Activated T-cell treated with anti-CD3 and anti-CD28 coated beads for 4 hours (primary cell): ENCODE results near the gene HTR1A.

Source experiments
- DNase-seq: peaks from one replicate; pipeline ENCODE4 v3.0.0-alpha.2; 2020

HTR1A gene

DNA sequence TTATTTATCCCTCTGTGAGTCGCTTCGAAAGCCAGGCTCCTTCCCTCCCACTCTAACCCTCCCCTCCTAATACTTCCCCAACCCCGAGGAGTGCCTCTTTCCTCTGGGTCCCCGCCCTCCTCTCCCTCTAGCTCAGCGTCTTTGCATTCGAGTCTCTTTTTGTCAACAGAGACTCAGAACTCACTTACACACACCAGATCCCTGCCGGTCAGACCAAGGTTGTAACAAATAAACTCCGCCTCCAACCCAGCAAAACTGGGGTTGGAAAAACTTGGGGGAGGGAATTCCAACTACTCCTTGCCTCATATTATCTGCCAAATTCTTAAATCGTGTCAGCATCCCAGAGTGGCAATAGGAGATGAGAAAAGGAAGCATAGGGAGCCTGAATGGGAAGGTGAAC, at the start of gene HTR1A:
Gene HTR1A (minus strand): TSS at position 167 of the 400 bp plus-strand sequence. CDS start 726 bp downstream, outside the sequence.
- DNase-seq: no peak

DNA sequence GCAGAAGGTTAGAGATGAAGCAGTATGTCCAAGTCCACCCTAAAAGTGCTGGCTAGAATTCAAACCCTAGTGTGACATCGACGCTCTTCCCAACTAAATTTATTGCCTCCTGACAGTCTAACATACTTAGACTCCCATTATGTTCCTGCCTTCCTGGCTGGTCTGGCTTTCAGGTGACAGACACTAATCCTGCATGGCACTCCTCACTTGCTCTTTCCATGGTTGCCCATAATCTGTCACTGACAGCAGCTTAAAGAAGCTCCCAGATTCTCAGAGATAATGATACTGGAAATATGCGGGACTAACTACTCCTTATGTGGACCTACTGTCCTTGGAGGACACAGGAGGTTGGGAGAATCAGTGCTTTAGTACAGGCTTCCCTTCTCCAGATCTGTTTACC, 41.7 kb upstream of the HTR1A start:
- DNase-seq: no peak

DNA sequence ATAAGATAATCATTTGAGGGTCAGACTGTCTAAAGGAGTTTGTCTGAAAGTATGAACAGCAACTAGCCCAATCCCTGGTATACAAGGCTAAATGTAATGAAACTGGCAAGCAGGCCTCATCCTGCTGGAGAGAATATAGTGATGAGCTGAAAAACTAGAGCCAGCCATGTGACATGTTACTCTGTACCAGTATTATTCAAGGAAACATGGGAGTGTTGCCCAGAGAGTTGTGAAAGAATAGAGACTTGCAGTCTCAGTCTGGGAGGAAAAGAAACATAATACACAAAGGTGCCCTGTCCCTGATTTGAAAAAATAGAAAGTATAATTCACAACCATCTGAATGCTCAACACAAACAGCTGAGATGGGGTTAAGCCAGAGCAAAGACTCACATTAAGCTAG, 37.9 kb upstream of the HTR1A start:
- DNase-seq: no peak

DNA sequence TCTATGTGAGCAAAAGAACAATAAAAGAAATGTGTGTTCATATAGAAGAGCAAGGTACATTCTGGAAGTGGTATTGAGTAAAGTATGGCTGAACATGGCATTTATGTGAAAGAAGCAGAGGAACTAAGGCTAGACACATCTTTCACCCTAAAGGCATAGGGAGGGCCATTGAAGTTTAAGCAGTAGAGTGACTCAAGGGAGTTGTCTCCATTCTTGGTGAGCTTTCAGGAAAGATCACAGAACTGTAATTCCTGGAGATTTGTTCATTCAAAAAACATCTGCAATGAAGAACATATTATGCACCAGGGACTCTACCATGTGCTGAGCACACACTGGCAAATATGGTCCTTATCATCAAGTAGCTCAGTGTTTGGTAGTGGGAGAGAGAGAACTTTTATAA, 24.8 kb upstream of the HTR1A start:
- DNase-seq: no peak

DNA sequence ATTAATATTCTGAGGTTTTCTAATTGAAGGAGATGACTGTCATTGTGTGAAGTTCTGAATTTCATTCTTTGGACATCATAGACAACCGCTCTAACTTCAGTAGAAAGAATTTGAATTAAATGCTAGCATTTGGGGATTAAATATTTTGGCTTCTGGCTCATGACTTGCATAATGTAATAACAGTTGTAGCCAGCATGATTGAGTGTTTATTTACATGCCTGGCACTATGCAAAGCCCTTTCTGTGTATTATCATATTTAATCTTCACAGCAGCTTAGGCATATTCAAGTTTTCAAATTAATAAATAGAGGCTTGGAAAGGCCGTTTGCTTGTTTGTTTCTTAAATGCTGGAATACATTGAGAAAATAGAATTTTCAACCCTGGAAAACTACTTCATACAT, 19.6 kb upstream of the HTR1A start:
- DNase-seq: no peak

DNA sequence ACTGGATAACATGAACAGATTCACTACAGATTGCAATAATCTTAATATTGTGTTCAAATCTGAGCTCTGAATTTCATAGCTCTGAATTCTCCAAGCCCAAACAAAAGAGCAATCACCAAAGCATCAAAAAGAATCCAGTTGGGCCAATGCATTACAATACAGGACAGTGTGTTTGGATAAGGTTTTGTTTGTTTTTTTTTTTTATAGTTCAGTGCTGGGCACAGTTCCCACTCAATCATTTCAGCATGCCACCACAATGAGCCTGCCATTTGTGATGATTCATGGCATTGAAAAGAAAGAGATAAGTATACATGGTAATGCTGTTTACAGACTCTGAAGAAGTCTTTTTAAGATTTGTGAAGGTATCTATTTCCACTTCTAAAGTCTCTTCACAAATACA, 1.7 kb upstream of the HTR1A start:
- no peak for DNase-seq

DNA sequence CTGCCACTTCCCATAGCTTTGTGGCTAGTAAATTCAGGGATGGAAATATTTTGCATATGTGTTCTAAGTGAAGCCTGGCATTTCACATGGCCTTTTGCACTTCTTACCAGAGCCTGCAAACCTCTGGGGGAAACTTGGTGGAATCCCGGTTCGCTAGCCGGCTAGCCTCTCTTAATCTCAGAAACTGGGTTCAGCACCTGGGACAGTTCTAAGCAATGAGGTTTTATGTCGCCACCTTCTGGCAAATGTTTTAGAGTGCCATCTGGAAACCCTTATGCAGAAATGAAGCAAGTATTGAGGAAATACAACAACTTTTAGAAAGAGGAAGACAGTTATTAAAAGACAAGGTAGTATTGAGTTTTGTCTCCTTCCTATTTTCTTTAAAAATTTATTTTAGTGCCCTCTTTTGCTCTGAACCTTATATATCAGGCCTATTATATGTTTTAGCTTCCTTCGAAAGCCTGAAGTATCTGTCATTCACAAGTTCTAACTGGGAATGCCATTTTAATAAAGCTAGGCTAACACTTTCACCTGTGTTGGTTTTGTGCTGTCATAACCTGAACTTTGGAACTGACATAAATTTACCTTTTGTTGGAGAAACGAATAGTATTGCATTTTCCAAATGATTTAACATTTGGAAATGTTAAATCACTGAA, 963 bp upstream of the HTR1A start:
- DNase-seq: no peak

DNA sequence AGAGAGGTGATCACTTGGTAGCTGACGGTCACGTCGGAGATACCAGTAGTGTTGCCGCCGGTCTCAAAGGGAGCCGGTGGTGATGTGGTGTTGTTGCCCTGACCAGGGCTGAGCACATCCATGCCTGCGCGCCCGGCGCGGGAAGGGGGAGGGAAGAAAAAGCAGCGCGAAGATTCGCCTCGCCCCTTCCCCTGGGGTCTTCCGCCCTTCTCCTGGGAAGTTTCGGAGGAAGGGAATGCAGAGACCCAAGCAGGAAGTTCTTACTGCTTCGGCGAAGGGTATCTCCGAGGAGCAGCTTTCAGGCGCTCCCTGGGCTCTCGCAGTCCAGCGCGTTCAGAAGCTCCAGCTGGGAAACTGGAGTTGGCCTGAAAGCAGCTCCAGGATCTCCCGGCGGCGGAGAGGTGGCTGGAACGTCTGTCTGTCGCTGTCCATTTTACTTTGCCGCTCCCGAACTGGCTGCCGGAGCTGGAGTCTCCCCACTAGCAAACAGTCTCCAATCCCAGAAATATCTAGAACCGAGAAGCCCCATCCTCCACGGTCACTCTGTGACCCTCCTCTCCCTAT, 565 bp downstream of the HTR1A start:
- DNase-seq: no peak

DNA sequence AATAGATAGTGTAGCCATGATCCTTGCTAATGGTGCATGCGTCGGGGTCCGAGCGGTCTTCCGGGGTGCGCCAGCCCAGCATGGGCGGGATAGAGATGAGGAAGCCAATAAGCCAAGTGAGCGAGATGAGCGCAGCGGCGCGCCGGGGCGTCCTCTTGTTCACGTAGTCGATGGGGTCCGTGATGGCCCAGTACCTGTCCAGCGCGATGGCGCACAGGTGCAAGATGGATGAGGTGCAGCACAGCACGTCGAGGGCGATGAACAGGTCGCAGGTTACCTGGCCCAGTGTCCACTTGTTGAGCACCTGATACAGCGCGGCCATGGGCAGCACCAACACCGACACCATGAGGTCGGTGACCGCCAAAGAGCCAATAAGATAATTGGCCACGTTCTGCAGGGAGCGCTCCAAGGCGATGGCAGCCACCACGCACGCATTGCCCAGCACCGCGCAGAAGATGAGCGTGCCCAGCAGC, 1.1 kb downstream of the HTR1A start:
- DNase-seq: no peak

DNA sequence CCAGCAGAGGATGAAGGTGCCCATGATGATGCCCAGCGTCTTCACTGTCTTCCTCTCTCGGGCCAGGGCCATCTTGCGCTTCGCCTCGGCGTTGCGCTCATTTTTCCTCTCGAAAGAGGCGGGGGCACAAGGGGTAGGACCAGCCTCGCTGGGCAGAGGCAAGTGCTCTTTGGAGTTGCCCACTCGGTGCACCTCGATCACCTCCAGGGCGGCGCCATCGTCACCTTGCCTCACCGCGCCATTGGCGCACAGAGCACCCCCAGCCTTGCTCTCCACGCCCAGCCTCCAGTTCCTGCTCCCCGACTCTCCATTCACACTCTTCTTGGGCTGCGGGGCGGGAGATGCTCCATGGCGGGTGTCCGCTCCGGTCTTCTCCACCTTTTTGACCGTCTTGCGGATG, 1.6 kb downstream of the HTR1A start:
- no peak for DNase-seq

DNA sequence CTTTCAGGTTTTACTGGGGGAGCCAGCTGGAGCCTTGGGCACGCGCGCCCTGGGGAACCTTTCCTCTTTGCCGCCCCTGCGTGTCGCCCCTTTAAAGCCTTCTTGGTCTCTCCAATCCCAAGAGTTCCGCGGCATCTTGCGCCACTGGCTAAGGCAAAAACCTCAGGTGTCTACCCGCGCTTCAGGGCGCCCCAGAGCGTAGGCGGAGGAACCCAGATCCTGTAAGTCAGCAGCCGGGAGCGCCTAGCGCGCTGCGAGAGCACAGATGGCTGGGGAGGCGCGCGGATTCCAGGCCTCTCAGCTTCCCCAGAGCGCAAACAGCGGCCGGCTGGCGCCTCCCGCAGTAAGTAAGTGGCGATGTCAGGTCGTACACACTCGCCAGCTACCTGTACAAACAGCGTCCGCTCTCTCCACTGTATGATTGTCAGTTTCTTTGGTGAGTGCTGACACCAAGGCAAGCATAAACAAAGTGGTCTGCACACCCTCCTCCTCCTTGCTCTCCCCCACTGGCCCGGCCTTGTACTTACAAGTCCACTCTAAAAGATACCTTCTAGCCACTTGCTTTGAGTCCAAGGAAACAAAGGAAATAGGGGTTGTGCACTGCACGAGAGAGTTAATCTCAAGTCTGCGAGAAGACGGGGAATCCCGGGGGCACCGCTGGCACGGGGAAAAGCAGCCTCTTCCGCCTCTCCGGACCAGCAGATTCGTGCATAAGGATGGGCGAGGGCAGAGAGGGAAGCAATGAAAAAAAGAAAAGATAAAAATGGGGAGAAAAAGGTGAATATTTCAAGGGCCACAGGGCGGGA, 2.9 kb downstream of the HTR1A start:
- no peak for DNase-seq

DNA sequence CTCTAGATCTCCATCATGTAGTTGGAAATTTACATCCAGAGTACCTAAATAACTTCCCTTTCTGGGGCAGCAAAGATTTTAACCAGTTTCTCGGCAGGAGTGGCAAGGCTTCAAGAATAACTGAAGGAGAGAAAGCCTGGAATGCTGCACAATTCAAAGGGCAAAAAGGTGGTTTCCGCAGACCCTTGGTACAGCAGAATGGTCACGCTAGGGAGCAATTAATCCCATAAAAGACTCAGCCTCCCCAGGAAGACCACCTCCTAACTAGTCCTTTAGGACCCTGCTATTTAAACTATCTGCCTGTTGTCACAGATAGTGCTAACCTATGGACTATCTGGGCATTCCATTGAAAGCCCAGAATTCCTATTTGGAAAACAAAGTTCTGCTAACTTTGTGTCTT, 3.6 kb downstream of the HTR1A start:
- DNase-seq: no peak

DNA sequence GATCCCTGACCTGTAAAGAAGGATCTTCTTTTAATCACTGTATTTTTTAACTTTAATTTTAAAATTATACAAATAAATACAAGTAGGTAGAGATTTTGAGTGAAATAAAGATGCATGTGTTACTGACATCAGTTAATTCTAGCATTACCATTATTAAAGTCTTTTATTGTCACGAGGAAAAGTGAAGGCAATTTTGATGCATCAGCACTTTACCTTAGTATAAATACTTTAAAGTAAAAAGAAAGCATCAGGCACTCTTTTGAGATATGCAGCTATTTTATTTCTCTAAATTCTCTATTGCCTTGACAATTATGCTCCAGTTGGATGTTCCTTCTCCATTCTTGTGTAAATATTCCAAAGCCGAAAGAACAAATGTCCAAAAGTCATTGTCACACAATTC, 4.6 kb downstream of the HTR1A start:
- no peak for DNase-seq

DNA sequence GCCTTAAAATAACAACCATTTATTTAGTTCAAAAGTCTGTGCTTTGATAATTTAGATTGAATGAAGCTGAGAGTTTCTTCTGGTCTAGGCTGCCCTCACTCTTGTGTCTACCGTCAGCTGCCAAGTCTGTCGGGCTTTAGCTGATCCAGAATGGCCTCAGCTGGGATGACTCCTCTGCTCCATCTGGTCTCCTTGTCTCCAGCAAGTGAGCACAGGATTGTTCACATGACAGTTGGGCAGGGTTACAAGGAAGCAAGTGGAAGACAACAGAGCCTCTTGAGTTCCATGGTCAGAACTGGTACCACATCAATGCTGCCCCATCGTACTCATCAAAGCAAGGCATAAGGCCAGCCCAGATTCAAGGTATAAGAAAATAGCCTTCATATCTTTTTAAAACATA, 9.0 kb downstream of the HTR1A start:
- DNase-seq: no peak

DNA sequence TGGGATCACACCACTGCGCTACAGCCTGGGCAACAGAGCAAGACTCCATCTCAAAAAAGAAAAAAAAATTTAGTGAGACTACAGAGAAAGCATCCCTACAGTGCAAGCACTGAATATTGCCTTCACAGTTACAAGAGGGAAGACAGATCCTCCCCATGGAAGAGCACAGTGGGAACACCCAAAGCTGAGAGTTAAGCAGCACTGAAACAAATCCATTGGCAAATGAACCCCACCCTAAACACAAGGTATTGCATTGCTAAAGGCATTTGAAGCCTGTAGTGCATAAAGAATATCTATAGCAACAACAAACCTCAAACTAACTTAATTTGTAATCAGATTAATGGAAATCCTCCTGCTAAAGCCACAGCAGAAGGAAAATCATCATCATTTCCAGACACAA, 27.1 kb downstream of the HTR1A start:
- DNase-seq: no peak

DNA sequence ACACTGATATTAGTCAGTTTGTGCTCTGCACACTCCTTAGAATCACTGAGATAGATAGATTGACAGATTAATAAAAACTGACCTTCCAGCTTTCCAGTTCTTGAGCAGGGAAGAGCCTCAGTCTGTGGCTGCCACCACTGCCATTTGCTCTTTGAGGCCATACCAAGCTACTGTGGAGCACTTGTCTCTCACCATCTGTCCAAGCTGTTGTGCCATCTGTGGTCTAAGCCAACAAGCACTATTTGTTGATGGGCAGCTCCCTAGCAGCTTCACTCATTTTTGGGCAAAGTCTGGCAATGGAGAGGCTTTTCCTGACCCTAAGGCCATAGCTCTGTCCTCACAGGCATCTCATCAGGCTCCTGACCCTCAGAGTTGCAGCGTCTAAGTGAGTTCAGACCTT, 30.4 kb downstream of the HTR1A start:
- no peak for DNase-seq

DNA sequence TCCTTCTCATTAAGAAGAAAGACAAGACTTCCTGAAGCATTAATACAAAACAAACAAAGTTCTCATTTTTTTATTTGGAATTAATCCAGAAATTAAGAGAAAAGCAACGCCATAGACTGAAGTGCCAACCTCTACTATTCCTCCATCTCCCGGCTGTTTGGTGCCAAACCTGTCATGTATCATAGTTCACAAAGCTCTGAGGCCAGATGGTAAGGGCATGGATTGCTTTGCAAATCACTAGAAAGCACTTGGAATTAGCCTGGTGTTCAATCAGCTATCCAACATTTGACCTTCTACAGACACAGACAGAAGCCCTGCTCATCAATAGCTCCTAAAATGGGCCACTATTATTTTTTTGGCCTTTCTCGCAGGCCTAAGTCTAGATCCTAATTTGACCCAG, 33.8 kb downstream of the HTR1A start:
- no peak for DNase-seq

DNA sequence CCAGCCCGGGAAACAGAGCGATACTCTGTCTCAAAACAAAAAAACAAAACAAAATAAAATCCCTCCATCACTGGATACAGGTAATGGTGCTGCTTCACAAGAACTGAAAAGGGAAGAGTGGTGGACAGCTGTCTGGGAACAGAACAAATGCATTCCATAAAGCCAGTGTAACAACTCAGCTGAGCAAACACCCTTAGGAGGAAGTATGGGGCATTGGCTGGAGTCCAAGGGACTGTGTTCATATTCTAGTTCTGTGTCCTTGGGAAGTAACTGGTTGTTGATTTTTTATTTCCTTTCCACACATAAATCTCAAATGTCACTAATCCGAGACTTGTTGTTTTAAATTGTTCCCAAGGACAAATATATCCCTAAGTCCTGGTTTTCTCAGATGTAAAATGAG, 38.3 kb downstream of the HTR1A start:
- DNase-seq: no peak

DNA sequence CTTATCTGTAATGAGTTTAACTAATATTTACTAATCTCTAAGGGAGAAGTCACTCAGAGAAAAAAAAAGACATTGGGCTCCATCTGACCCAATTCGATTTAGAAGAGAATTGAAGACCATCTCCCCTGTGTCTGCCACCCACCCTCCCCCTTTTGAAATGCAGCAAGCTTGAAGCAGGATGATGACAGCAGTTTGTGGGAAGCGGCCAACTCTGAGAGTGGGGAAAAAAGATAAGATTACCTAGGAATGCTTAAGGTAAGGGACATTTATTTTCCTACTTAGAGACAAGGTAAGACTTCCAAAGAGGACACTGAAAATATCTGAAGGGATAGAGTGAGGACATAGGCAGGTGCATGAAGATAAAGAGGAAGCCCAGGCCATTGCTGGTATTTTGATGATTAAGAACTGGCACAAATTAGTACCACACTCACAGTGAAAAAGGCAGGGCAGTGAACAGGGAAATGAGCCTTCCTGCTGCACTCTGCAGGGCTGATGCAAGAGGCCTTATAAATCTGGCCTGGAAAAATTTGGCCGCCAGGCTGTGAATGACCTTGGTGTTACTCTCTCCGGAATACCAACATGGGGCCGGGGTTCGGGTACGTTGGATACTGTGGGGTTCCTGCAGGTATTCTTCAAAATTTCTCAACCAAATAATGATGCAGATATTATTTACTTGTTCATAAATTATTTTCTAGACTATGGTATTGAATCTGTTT, 42.3 kb downstream of the HTR1A start:
- no peak for DNase-seq

DNA sequence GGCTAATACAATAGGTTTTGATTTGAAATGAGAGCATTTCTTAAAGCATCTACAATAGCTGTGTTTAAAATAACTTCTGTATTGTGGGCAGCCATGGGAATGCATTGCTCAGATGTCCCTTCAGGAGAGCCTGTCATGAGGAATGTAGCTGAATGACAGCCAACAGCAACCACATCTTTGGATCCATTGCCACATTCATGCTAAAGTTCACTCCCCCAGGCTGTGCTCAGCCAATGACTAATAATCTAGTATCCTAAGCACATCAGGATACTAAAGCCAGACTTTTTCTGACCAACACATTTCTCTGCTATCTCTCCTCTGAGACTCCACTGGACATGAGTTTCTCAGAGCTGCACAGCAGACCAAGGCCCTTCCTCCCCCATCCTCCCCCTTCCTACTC, 45.5 kb downstream of the HTR1A start:
- no peak for DNase-seq

DNA sequence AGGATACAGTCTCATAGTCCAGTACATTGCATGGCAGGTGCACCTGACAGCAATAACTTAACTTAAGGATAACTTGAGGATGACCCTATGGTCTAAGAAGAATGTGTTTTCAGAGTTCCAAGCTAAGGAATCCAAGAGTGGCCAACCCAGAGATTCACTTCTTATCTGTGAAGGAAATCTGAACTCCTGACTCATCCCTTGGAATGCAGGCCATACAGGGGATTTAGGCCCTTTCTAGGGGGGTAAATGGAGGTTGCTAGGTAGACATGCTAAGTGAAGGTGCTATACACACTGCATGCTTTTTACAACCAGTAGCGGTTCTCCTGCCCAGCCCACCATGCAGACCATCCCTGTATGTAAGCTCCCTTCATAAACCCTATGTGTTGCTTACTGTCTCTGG, 50.4 kb downstream of the HTR1A start:
- no peak for DNase-seq
